Bone marrow (tissue), 2 donors: ENCODE results near the gene ACTN1.
A peak's percentile ranks its signal among the peaks of the same experiment; 100 is the strongest.
"Not testable (repeated sequence)": the region's sequence is repeated elsewhere in the genome, so short reads cannot be mapped to it uniquely, and the experiment has no call there.

Experiments
- DNase-seq, 2 donors: peaks; one replicate each; lab custom pipeline; 2025; lab: John Stamatoyannopoulos, UW

ACTN1 gene

DNA sequence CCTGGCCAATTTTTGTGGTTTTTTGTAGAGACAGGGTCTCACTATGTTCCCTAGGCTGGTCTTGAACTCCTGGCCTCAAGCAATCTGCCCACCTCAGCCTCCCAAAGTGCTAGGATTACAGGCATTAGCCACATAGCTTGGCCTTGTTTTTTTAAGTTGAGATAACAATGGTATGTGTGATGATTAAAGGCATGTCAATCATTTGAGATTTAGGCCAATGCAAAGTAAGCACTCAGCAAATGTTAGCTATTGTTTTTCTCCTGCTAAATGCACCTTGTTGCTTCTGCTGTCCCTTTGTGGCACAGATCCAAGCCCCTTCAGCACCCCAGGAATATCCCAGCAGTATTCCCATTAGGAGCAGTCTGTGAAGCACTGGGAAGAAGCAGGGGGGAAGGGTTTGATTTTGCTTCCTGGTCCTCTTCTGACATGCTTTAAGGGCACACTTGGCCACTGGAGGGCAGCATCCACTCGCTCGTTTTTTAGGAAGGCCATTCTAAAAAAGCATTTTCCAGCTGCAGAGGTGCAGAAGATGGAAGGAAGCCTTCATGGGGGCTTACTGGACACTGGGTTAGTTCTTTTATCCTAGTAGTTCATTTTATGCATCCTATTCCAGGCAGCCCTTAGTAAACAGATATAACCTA lies 116.0 kb downstream of the ACTN1 start:
- peak; percentile 30 to 64 for DNase-seq

DNA sequence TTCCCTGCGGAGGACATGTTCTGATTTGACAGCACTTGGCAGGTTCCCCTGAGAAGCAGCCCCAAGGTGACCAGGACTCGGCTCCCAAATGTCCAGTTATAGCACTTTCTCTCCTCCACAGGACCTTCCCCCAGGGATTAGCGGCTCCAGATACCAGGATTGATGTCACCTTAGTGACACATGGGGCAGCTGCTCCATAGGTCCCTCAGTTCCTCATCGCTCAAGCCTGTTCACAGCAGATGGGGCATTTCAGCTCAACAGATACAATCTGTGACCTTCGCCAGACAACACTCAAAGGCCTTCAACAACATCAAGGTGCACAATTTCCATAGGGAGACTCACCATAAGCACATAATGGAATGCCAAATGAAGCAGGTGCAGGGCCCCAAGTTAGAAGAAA lies 118.3 kb downstream of the ACTN1 start:
- no peak for DNase-seq

DNA sequence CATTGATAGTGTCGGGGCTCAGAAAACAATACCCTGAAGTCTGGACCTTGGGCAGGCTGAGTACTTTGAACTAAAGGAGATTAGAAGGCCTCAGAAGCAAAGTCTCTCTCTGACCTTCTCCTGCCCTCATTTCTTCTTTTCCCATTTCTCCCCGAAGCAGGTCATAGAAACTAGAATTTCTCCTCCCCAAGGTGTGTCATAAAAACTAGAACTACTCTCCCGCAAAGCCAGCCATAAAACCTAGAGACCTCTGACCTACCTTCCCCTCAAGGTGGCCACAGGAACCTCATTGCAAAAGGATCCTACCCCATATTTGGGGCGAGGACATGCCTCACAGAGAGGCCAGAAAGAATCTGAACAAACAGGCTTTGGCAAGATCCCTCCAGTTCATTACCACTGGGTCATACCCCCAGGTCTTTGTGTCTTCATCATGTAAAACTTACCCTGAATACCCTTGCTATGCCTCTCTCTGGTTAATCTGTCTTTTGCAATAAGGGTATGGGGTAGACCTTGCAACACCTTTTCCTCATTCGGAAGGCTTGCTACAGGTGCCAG lies 121.5 kb downstream of the ACTN1 start:
- DNase-seq = no peak

DNA sequence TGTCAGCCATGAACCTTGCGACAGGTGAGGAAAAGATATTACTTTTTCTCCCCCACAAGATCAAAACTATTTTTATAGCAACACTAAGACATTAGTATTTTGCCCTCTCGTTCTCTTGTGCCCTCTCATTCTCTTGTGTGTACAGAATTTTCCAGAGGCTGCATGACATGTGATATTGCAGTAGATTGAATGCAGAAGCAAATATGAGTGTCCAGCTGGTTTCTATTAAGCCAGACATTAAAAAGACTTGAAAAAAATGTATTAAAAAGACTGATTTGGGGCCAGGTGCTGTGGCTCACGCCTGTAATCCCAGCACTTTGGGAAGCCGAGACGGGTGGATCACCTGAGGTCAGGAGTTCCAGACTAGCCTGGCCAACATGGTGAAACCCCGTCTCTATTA lies 122.5 kb downstream of the ACTN1 start:
- DNase-seq = no peak

DNA sequence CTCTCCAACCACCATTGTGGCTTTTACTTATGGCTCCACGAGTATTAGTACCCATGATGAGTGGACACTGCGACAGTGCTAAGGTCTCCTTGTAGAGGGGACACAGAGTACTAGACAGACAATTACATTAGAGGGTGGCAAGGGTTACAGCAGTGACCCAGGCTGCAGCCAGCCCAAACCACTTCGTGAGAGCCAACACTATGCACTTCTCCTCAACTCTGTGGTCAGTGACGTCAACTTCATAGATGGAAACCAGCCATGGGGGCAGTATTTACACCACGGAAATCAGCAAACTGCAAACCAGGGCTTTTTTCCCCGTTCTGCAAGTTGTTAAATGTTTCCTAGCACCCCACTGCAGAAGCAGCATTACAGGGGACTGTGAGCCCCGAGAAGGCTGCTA lies 124.7 kb downstream of the ACTN1 start:
- no peak for DNase-seq

DNA sequence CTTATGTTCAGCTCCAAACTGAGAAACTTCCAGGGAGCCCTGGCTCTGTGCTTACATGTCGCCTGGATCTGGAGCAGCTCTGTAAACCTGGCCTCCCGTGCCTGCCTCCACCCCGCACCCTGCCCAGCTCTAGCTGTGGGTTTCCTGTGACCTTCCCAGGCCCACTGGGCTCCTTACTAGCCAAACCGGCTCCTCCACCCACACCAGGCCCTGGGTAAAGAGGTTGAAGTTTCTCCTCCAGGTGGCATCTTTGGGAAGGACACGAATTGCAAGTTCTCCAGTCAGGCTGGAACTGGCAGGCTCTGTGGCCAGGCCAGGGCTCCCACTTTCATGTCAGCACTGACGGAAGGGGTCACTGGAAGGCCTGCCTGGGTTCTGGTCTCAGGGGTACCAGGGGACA lies 125.4 kb downstream of the ACTN1 start:
- DNase-seq = no peak

DNA sequence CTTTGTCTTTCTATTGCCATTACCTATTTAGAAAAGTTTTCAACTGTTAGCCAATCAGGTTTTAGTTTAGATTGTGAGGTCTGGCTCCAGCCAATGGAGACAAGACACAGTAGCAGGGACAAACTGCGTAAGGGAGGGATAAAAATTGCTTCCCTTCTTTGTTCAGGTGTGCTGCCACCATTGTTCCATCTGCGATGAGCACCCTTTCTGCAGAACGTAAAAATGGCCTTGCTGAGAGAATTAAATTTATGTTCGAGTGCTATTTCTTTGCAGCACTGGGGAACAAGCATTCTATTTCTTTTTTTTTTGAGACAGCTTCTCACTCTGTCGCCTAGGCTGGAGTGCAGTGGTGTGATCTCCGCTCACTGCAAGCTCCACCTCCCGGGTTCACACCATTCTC lies 126.6 kb downstream of the ACTN1 start:
- DNase-seq = not testable (repeated sequence)

DNA sequence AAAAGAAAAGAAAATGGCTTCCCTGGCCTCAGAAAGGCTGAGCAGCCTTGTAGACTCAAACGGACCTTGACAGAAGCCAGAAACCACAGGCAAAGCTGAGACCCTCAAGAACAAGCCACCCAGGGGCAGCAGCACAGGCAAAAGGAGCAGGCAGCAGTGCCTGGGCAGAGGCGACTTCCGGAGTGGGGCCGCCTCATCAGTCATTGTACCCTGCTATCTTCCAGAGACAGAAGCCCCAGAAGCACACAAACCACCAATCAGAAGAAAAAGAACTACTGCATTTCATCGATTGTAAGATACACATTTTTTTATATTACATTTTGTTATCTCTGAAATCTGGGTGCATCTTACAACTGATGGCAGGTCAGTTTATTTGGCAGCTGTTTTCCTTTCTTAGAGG lies 128.0 kb downstream of the ACTN1 start:
- no peak for DNase-seq

DNA sequence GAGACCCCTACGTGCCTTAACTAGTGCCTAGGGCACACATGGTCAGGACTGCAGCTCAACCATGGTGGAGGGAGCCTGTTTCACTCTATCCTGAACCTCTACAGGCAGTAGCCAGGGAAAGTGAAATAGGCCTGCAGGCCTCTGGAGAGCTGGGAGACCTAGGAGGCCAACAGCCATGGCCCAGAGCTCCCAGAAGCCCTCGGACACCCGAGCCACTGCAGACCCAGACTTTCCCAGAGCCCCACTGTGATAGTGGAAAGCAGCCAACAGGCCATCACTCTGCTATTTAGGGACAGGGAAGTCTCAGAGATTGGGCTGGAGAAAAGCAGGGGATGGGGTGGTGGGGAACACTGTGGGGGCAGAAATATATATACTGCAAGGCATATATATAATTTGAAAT lies 129.7 kb downstream of the ACTN1 start:
- no peak for DNase-seq

DNA sequence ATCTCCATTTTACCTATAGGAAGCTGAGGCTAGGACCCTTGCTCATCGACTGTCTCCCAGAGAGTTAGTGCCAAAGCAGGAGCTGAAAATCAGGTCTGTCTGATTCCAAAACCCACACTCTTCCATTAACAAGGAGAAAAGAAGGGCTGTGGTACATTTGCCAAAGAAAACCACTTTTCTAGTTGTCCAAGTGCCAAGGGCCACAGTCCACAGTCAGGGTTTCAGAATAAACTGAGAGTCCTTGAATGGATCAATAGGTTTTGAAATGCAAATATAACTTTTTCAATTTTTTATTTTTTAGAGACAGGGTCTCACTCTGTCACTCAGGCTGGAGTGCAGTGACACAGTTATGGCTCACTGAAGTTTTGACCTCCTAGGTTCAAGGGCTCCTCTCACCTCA lies 130.8 kb downstream of the ACTN1 start:
- no peak for DNase-seq

DNA sequence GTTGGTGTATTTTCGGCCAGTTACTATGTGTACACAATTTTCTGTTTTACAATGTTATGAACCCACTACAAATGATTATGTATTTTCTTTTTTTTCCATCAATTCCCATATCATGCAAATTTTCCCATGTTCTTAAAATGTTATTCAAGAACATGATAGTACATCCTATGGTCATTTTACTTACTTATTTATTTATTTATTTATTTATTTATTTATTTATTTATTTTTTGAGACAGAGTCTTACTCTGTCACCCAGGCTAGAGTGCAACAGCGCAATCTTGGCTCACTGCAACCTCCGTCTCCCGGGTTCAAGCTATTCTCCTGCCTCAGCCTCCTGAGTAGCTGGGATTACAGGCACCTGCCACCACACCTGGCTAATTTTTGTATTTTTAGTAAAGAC lies 131.5 kb downstream of the ACTN1 start:
- DNase-seq = not testable (repeated sequence)

DNA sequence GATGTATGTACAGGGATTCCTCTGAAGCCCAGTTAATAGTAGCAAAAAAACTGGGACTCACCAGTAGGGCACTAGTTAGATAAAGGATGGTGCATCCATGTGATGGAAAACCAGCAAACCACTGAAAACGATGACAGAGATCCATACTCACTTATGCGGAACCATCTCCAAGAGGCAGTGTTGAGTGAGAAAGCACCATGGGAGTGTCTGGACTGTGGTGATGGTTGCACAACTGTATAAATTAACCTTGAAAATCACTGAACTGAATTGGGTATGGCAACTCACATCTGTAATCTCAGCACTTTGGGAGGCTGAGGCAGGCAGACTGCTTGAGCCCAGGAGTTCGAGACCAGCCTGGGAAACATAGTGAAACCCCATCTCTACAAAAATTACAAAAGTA lies 132.6 kb downstream of the ACTN1 start:
- DNase-seq = no peak

DNA sequence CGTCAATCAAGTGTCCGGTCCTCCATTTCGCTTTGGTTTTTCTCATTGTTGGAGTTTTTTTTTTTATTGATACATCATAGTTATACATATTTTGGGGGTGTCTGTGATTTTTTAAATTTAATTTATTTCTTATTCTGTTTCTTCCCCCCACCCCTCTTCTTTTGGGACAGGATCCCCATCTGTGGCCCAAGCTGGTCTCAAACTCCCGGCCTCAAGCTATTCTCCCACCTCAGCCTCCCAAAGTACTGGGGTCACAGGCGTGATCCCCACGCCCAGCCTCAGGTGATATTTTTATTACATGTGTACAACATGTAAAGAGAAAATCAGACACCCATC lies 134.9 kb downstream of the ACTN1 start:
- DNase-seq = no peak

DNA sequence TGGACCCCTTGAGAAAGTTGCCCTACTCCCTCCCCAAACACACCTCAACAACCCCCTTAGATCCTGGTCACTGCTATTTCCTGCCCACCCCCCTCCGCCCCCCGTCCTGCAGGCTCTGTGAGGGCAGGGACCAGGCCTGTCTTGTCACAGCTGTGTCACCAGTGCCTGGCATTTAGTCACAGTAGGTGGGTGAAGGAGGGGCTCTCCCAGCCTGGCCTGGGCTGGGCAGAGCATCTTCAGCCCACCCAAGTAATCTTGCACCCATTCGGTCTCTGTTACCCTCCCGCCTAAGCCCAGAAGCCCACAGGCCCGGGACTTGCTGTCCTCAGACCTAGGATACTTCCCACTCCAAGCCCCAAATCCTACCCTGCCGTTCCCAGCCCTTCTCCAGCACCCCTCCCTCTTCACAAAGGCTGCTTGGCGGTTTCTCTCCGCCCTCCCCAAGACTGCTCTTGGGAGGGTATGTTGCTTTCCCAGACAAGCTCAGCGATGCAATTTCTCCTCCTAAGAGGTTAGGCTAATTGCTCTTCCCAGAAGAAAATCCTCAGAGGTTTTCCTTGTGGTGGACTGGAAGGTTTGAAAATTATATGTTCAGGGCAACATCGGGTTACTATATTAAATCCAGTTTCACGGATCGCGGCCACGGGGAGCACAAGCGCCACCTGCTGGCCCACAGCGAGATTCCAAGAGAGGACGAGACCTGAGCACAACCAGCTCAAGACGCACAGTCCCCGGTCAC lies 135.5 kb downstream of the ACTN1 start:
- DNase-seq = peak; percentile 16 to 59

DNA sequence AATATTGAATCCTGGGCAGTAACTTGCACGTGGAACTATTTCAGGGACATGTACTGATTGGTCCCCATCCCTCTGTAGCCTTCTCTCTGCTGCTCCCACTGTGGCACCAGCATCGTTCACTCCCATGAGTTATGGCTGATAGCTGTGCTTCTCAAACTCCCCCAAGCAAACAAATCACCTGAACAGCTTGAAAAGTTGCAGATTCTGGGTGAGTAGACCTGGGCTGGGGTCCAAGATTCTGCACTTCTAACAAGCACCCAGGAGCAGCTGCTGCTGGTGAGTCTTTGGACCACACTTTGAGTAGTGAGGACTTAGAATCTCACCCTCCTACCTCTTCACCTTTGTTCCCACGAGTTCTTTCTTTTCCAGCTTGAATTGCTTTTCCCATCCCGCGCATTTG lies 136.8 kb downstream of the ACTN1 start:
- DNase-seq = no peak

DNA sequence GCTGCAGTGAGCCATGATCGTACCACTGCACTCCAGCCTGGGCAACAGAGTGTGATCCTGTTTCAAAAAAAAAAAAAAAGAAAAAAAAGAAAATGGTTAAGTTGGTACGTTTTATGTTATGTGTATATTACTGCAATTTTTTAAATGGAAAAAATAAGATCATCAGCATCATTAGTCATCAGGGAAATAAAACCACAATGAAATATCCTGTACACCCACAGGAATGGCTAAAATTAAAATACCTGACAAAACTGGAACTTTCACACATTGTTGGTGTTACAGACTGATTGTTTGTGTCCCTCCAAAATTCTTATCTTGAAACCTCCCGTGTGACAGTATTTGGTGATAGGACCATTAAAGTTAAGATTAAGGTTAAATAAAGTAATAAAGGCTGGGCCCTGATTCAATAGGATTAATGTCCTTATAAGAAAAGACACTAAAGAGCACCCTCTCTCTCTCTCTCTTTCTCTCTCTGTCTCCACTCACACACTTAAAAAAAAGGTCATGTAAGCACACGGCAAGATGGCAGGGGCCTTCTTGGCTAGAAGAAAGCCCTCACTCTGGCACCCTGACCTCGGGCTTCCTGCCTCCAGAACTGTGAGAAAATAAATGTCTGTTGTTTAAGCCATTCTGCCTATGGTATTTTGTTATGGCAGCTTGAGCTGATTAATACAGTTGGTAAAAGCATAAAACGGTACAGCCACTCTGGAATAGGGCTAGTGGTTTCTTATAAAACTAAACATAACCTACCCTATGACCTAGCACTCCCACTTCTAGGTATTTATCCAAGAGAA lies 137.9 kb downstream of the ACTN1 start:
- no peak for DNase-seq

DNA sequence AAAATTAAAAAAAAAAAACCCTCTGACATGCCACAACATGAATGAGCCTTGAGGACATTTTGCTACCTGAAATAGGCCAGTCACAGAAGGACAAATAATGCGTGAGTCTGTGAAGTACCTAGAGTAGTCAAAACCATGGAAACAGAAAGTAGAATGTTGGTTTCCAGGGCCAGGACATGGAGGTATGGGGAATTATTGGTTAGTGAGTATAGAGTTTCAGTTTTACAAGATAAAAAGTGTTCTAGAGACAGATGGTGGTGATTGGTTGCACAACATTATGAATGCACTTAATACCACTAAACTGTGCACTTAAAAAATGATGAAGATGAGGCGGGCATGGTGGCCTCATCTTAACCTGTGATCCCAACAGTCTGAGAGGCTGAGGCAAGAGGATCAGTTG lies 138.6 kb downstream of the ACTN1 start:
- no peak for DNase-seq

DNA sequence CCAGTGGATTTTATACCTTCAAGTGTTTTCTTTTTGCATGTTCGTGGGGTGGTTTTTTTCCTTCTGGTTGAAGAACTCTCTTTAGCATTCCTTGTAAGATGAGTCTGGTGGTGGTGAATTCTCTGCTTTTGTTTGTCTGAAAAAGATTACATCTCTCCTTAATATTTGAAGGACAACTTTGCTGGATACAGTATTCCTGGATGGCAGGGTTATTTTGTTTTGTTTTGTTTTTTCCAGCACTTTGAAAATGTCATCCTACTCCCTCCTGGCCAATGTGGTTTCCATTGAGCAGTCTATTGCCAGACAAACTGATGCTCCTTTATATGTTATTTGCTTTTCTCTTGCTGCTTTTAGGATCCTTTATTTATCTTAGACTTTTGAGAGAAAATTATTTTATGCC lies 143.0 kb downstream of the ACTN1 start:
- DNase-seq = no peak

DNA sequence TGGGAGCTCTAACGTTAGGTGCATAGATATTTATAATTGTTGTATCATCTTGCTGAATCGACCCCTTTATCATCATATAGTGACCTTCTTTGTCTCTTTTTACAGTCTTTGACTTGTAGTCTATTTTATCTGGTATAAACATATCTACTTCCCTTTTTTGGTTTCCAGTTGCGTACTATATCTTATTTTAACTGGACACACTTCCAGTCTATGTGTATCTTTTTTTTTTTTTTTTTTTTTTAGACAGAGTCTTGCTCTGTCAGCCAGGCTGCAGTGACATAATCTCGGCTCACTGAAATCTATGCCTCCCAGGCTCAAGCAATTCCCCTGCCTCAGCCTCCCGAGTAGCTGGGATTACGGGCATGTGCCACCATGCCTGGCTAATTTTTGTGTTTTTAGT lies 144.3 kb downstream of the ACTN1 start:
- peak in 1 of 2 donors; percentile 5 for DNase-seq

DNA sequence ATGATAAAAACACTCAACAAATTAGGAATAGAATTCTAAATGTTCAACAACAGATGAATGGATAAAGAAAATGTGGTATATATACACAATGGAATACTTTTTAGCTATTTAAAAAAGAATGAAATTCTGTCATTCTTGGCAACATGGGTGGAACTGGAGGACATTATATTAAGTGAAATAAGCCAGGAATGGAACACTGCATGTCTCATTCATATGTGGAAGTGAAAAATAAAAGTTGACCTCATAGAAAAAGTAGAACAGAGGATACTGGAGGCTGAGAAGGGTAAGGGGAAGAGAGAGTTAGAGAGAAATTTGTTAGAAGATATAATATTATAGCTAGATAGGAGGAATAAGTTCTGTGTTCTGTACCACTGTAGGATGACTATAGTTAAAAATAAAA lies 150.4 kb downstream of the ACTN1 start:
- DNase-seq = no peak

DNA sequence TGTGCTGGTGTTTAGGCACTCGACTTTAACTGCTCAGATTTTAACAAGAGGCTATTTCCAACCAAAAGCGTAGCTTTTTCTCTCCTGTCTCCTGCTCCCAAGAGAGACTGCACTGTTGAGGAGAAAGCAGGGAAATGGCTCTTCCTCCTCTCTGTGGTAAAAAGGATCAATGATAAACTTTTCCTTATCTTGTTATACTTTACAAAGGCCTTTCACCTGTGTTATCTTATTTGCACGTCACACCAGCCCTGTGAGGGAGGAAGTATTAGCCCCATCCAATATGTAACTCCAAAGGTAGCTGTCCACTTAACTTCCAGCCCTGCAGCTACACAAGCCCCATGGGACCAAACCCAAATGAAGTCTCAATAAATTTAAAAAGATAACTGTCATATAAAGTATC lies 153.4 kb downstream of the ACTN1 start:
- no peak for DNase-seq

DNA sequence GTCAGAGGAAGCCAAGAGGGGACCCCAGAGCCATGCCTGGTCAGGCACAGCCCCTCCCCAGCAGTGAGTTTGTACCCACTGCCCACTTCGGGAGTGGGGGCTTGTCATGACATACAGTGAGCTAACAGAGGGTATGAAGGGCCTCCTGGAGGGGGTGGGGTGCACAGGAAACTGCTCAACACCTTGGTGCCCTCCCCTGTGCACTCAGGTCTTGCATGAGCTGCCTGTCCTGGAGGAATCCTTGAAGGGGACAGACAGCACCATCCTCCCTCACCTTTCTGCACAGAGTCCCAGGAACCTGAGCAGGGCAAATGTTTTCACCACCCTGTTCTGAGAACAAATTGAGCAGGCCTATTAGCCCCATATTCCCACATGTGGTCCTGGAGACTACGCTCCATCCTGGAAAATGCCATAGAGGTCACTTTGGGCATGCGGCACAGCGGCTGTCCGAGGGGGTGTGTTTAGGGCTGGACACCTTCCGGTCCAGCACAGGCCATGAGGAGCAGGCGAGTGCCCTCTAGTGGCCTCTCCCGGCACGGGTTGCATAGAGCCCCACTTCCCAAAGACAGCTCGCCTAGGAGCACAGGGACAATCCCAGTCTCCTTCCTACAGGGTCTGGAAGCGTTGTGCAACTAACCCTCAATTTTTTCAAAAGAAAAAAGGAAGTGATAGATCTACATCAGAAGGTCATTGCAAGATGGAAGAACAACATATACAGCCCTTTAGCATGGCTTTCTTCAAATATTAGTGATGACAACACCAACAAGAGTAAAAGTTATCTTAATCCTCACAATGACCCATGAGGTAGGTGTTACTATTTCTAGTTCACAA lies 154.4 kb downstream of the ACTN1 start:
- DNase-seq = peak in 1 of 2 donors; percentile 22
